ENCODE results near the gene RBM43. TPM values are rescaled to one million over a fixed set of nuclear protein-coding genes. Genes with fewer than 3 reads are reported as not detected.

RBM43 gene
- polyA plus RNA-seq, 1 of the 3 experiments (the other 2 are of a cell fraction): 2.0 TPM

DNA sequence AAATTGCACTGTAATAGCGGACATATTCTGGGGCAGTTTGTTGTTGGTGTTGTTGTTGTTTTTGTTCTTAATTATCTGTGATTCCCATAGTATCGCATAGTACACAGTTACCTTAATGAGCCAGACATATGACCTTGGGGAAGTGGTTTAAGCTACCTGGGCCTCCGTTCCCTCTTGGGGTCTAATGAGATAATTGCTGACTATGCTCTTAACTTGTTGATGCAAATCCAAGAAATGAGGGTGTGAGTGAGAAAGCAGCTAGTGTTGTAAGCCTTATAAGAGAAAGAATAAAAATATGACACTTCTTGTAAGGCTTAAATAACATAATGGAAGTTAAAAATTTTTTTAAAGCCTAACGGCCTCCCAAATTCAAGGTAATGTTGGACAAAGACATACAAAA, 20.7 kb upstream of the RBM43 start:
- TF ChIP-seq RCOR1 (IDR thresholded peaks at IDR 0.05; ENCODE audit: low read length) (no peak), JUND (IDR thresholded peaks at IDR 0.05) (no peak), CTCF (IDR thresholded peaks at IDR 0.05) (no peak), TCF12 (IDR thresholded peaks at IDR 0.05) (no peak), NFIC (IDR thresholded peaks at IDR 0.05; ENCODE audit: borderline replicate concordance) (no peak), RXRA (IDR thresholded peaks at IDR 0.05; ENCODE audit: borderline replicate concordance, low read depth) (no peak), REST (IDR thresholded peaks at IDR 0.05; ENCODE audit: low read depth, low read length) (no peak), FOSL2 (IDR thresholded peaks at IDR 0.05; ENCODE audit: borderline replicate concordance, low read depth) (no peak), POLR2AphosphoS5 (IDR thresholded peaks at IDR 0.05; ENCODE audit: low read depth, low read length) (no peak), YY1 (IDR thresholded peaks at IDR 0.05; ENCODE audit: low read depth) (no peak), GATA2 (CRISPR knock-in tag; IDR thresholded peaks at IDR 0.05) (no peak), FOXM1 (IDR thresholded peaks at IDR 0.05; ENCODE audit: low read depth) (no peak), RFX5 (IDR thresholded peaks at IDR 0.05; ENCODE audit: low read length) (no peak), TAF1 (IDR thresholded peaks at IDR 0.05; ENCODE audit: borderline replicate concordance, low read depth, low read length) (no peak), TEAD4 (IDR thresholded peaks at IDR 0.05; ENCODE audit: borderline replicate concordance, insufficient read depth) (no peak), IRF3 (IDR thresholded peaks at IDR 0.05; ENCODE audit: low read depth, low read length) (no peak), MAX (IDR thresholded peaks at IDR 0.05; ENCODE audit: low read depth) (no peak)
- TF ChIP-seq, protein P1, sequence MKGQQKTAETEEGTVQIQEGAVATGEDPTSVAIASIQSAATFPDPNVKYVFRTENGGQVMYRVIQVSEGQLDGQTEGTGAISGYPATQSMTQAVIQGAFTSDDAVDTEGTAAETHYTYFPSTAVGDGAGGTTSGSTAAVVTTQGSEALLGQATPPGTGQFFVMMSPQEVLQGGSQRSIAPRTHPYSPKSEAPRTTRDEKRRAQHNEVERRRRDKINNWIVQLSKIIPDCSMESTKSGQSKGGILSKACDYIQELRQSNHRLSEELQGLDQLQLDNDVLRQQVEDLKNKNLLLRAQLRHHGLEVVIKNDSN (IDR thresholded peaks at IDR 0.05; ENCODE audit: borderline replicate concordance, low read depth): no peak
- TF ChIP-seq, protein P2, sequence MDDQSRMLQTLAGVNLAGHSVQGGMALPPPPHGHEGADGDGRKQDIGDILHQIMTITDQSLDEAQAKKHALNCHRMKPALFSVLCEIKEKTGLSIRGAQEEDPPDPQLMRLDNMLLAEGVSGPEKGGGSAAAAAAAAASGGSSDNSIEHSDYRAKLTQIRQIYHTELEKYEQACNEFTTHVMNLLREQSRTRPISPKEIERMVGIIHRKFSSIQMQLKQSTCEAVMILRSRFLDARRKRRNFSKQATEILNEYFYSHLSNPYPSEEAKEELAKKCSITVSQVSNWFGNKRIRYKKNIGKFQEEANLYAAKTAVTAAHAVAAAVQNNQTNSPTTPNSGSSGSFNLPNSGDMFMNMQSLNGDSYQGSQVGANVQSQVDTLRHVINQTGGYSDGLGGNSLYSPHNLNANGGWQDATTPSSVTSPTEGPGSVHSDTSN (IDR thresholded peaks at IDR 0.05): no peak
- H3K4me1 ChIP-seq (ENCODE audit: control insufficient read depth in 1 of 2, insufficient read depth in 2 of 2, low read depth in 1 of 2, low read length in 1 of 2): no peaks in the 10 kb centered on the region
- no peaks in the 10 kb centered on the region for H3K36me3 ChIP-seq (replicated peaks in 1 of 2; ENCODE audit: control insufficient read depth in 1 of 2, insufficient read depth in 2 of 2, low read length in 1 of 2)
- DNase-seq: no peak
- no peaks in the 10 kb centered on the region for H3K79me2 ChIP-seq (ENCODE audit: insufficient read depth)
- CTCF ChIA-PET: no interaction called here
- WGBS (ENCODE audit: low lambda C conversion rate): 81% methylated on average over 4 of the region's 4 CpGs
- H4K20me1 ChIP-seq (ENCODE audit: insufficient read depth): no peaks in the 10 kb centered on the region
- no peak overlapping the region for H3K4me3 ChIP-seq (ENCODE audit: low read depth in 2 of 2, low read length in 1 of 2)
- no peak overlapping the region for H3K9ac ChIP-seq
- no peak overlapping the region for H3K27ac ChIP-seq (ENCODE audit: low read depth in 2 of 2, low read length in 1 of 2)
- H3F3A ChIP-seq (replicated peaks; ENCODE audit: insufficient read depth): no peaks in the 10 kb centered on the region
- no peaks in the 10 kb centered on the region for H3K27me3 ChIP-seq (ENCODE audit: insufficient read depth)
- no peaks in the 10 kb centered on the region for H3K9me2 ChIP-seq
- no peak overlapping the region for H2AFZ ChIP-seq (ENCODE audit: low read depth)
- H3K4me2 ChIP-seq: no peak overlapping the region
- POLR2A ChIA-PET: no interaction called here
- H3K9me3 ChIP-seq: no peaks in the 10 kb centered on the region
